ENCODE measurements around the gene NOTO. TPM values are rescaled to one million over a fixed set of nuclear protein-coding genes. Genes with fewer than 3 reads are reported as not detected.

Gene NOTO
- total RNA-seq, 5 donors from 2014 or later (not counting 1 experiment from before 2014, with no cell fraction given): not detected

DNA sequence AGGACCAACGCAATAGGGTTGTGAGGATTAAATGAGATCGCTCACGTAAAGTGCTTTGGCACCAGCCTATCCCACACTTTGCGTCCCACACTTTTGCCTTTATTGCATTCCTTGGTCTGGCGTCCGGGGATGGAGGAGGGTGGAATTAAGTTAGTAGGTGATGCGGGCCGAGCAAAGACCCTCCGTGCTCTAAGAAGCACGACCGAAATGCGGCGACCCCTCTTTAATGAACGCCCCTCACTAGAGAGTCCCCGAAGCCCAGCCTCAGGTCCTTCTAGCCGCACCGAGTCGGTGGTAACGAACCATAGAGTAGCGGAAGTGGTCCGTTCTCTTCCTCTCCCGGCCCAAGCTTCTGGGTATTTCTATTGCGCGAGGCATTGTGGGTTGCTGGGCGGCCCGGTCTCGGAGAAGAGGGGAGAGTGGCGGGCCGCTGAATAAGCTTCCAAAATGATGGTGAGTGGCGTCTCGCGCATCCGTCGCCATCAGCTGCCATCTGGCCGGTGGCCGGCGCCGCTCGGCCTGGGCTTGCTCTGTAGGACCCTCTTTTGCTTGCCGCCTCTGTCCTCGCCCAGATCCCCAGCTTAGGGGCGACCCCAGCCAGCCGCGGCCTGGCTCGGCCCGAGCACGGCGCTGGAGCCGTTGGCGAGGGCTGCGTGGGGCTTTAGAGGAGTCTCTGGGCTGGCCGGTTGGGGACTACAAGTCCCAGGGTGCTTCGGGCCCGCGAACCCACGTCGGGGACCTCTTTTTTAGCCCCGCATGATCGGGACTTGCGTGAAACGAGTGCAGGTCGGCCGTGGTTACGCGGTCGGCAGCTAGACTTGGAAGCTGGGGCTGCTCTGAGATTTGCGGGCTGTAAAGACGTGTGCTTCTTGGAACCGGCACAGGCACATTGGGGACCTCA lies 31.8 kb downstream of the NOTO start, which contains the start of gene CCT7:
Gene CCT7, plus strand, starts transcription at position 377 of the 901 bp plus-strand sequence. Its CDS starts 71 bp downstream, at position 448.
- ChIA-PET CTCF (interaction anchor here in 1 of 2 donors (1.1 to 2.2 kb wide), 6 partner anchors 21 to 164 kb away, joined by 3 to 14 read pairs (median 5); partner anchors contain the start of genes ALMS1 and EGR4), POLR2A (interaction anchor here in 1 of 2 donors (1.2 to 2.0 kb wide), 4 partner anchors 14 to 151 kb away, joined by 3 to 7 read pairs (median 3); partner anchors contain the start of genes ALMS1 and FBXO41)
- Mint-ChIP-seq H3K4me1 (peaks cover 45 to 48% (median 46%) of the 10 kb centered on the region in 3 donors), H3K4me3 (peak within 1 kb of the TSS; percentile 92 to 98 (median 95)), H3K36me3 (peaks cover 5% of the 10 kb centered on the region), H3K27ac (peak within 1 kb of the TSS; percentile 77 to 96), H3K27me3 (no peaks in the 10 kb centered on the region), H3K9me3 (no peaks in the 10 kb centered on the region)
- H3K9me3 ChIP-seq: no peaks in the 10 kb centered on the region
- H3K27me3 ChIP-seq (replicated peaks in 1 of 2; ENCODE audit: control insufficient read depth in 2 of 2, extremely low read depth in 1 of 2, insufficient read depth in 2 of 2, low read length in 1 of 2): no peaks in the 10 kb centered on the region
- DNase-seq (peak; percentile 76 to 93 (median 88)), ATAC-seq (replicated peaks in 1 of 4) (peak; percentile 71 to 74 (median 74))
- under 1% methylated on average over 57 of the region's 69 CpGs for WGBS (ENCODE audit: insufficient coverage)
- peak within 1 kb of the TSS; percentile 75 to 99 for H3K4me3 ChIP-seq (ENCODE audit: control insufficient read depth in 1 of 2, extremely low read depth in 1 of 2, low read length in 1 of 2)
- peak within 1 kb of the TSS; percentile 92 for H3K27ac ChIP-seq (ENCODE audit: low read length)
- peaks cover 15 to 39% of the 10 kb centered on the region in 2 experiments for H3K4me1 ChIP-seq (ENCODE audit: control insufficient read depth in 1 of 2, extremely low read depth in 1 of 2, insufficient read depth in 2 of 2, low read length in 2 of 2)
- peaks cover 0 to 12% of the 10 kb centered on the region in 2 donors for H3K36me3 ChIP-seq (ENCODE audit: control insufficient read depth in 2 of 2, extremely low read depth in 1 of 2, insufficient read depth in 1 of 2, low read length in 1 of 2)

DNA sequence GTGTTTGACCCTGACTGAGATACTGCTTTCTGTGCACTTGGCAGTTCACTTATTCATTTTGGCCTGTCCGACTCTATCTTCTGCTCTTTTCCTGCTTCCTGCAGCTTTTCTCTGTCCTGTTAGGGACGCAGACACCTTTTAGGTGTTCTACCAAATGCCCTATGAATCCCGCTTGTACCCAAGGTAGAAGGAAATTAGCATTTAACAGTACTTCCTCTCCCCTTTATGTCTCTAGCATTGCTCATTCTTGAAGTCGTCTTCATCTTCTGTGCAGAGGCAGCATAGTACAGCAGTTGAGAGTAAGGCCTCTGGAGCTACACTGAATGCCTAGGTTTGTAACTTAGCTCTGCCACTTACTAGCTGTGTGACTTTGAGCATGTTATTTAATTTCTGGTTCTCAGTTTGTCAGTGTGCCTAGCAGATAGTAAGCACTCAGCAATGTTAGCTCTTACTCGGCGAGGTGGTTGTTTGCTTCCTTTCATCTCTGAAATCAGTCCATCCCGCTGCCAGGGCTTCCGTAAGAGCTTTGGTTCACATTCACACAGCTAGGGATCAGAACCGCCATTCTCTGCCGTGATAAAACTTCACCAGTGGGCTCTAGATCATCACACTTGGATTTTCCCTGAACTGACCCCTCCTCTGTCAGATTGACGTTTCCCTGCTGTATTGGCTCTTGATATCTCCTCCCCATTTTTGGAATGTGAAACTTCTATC lies 33.1 kb downstream of the NOTO start:
- peaks cover 50 to 55% (median 51%) of the 10 kb centered on the region in 3 donors for H3K4me1 Mint-ChIP-seq
- H3K36me3 Mint-ChIP-seq: peaks cover 7% of the 10 kb centered on the region
- POLR2A ChIA-PET: interaction anchor here (0.5 to 0.7 kb wide), 2 partner anchors 64 to 150 kb away, joined by 4 read pairs; partner anchors contain the start of gene ALMS1 (in 1 of the 2)

DNA sequence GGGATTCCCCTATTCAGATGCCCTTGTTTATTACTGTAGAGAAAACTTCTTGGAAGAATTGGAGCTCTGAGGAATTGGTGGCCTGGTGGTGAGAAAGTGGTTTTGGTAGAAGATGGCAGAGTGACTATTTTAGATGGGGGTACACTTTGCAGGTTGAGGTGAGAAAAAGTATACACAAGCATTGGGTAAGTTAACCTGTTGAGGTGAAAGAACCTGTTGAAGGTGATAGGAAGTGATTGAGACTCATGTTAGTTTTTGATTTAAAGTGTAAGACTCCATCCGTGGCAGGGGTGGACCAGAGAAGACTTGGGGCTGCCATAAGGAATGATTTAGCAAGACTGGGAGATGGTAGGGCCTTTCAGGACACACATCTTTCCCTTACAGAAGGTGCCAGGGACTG lies 34.8 kb downstream of the NOTO start:
- no CpG with 5 or more reads among the region's 1 CpG for WGBS (ENCODE audit: insufficient coverage)
- ATAC-seq (replicated peaks in 1 of 4): no peak

More for the DNA sequence above, 33.1 kb downstream of the NOTO start:
- CTCF ChIA-PET: interaction anchor here (0.6 to 2.5 kb wide), 8 partner anchors 21 to 587 kb away, joined by 3 to 14 read pairs (median 4); no protein-coding TSS in a partner anchor
- ATAC-seq (replicated peaks in 1 of 4) (no peak), DNase-seq (peak in 2 of 35 experiments; percentile 11 to 36)
- peak overlapping the region; percentile 92 for H3K27ac ChIP-seq (ENCODE audit: low read length)
- H3K27me3 Mint-ChIP-seq: no peaks in the 10 kb centered on the region
- H3K4me1 ChIP-seq (ENCODE audit: control insufficient read depth in 1 of 2, extremely low read depth in 1 of 2, insufficient read depth in 2 of 2, low read length in 2 of 2): peaks cover 15 to 39% of the 10 kb centered on the region in 2 experiments
- peaks cover 0 to 25% of the 10 kb centered on the region in 2 donors for H3K36me3 ChIP-seq (ENCODE audit: control insufficient read depth in 2 of 2, extremely low read depth in 1 of 2, insufficient read depth in 1 of 2, low read length in 1 of 2)
- H3K9me3 Mint-ChIP-seq: no peaks in the 10 kb centered on the region
- H3K4me3 ChIP-seq (ENCODE audit: control insufficient read depth in 1 of 2, extremely low read depth in 1 of 2, low read length in 1 of 2): peak overlapping the region; percentile 75 to 99
- H3K27ac Mint-ChIP-seq: peak overlapping the region; percentile 77 to 96
- H3K9me3 ChIP-seq: no peaks in the 10 kb centered on the region
- 33% methylated on average over 10 of the region's 11 CpGs for WGBS (ENCODE audit: insufficient coverage)
- H3K4me3 Mint-ChIP-seq: peak overlapping the region; percentile 92 to 98 (median 95)
- H3K27me3 ChIP-seq (replicated peaks in 1 of 2; ENCODE audit: control insufficient read depth in 2 of 2, extremely low read depth in 1 of 2, insufficient read depth in 2 of 2, low read length in 1 of 2): no peaks in the 10 kb centered on the region

DNA sequence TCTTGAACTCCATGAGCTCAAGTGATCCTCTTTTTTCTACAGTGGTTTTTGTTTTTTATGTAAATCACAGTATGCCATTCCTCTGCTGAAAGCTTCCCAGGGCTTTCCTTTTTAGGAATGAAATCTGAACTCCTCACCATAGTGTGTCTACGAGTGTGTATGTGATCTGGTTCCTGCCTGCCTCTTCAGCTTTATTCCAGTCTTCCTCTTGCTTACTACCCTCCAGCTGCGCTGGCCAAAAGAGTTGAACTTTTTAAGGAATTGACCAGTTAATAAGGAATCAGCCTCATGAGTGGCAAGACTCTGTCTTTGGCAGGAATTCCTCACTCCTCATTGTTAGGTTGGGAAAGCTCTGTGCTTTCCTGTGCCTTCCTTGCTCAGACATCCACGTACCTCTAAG lies 35.8 kb downstream of the NOTO start:
- CTCF ChIA-PET: interaction anchor here in 1 of 2 donors (0.6 kb wide), 1 partner anchor 176 kb away, joined by 4 read pairs; no protein-coding TSS in a partner anchor
- whole genome bisulfite sequencing (ENCODE audit: insufficient coverage): no CpG with 5 or more reads among the region's 3 CpGs
- peaks cover 45 to 54% (median 51%) of the 10 kb centered on the region in 3 donors for H3K4me1 Mint-ChIP-seq
- Histone ChIP-seq H3K9me3 (no peaks in the 10 kb centered on the region), H3K36me3 (ENCODE audit: control insufficient read depth in 2 of 2, extremely low read depth in 1 of 2, insufficient read depth in 1 of 2, low read length in 1 of 2) (peaks cover 0 to 43% of the 10 kb centered on the region in 2 donors), H3K4me3 (ENCODE audit: control insufficient read depth in 1 of 2, extremely low read depth in 1 of 2, low read length in 1 of 2) (no peak overlapping the region), H3K27me3 (replicated peaks in 1 of 2; ENCODE audit: control insufficient read depth in 2 of 2, extremely low read depth in 1 of 2, insufficient read depth in 2 of 2, low read length in 1 of 2) (no peaks in the 10 kb centered on the region), H3K27ac (ENCODE audit: low read length) (no peak overlapping the region), H3K4me1 (ENCODE audit: control insufficient read depth in 1 of 2, extremely low read depth in 1 of 2, insufficient read depth in 2 of 2, low read length in 2 of 2) (peaks cover 11 to 32% of the 10 kb centered on the region in 2 experiments)
- DNase-seq (no peak), ATAC-seq (replicated peaks in 1 of 4) (no peak)
- H3K27ac Mint-ChIP-seq: no peak overlapping the region
- peaks cover 10% of the 10 kb centered on the region for H3K36me3 Mint-ChIP-seq
- no peak overlapping the region for H3K4me3 Mint-ChIP-seq
- H3K9me3 Mint-ChIP-seq: no peaks in the 10 kb centered on the region
- no peaks in the 10 kb centered on the region for H3K27me3 Mint-ChIP-seq
- POLR2A ChIA-PET: no interaction called here

More for the DNA sequence above, 34.8 kb downstream of the NOTO start:
- Histone ChIP-seq H3K4me3 (ENCODE audit: control insufficient read depth in 1 of 2, extremely low read depth in 1 of 2, low read length in 1 of 2) (no peak overlapping the region), H3K36me3 (ENCODE audit: control insufficient read depth in 2 of 2, extremely low read depth in 1 of 2, insufficient read depth in 1 of 2, low read length in 1 of 2) (peaks cover 0 to 34% of the 10 kb centered on the region in 2 donors), H3K27me3 (replicated peaks in 1 of 2; ENCODE audit: control insufficient read depth in 2 of 2, extremely low read depth in 1 of 2, insufficient read depth in 2 of 2, low read length in 1 of 2) (no peaks in the 10 kb centered on the region), H3K9me3 (no peaks in the 10 kb centered on the region), H3K4me1 (ENCODE audit: control insufficient read depth in 1 of 2, extremely low read depth in 1 of 2, insufficient read depth in 2 of 2, low read length in 2 of 2) (peaks cover 15 to 39% of the 10 kb centered on the region in 2 experiments), H3K27ac (ENCODE audit: low read length) (no peak overlapping the region)
- Mint-ChIP-seq H3K9me3 (no peaks in the 10 kb centered on the region), H3K27me3 (no peaks in the 10 kb centered on the region), H3K27ac (peak overlapping the region; percentile 4 to 56), H3K36me3 (peaks cover 7% of the 10 kb centered on the region), H3K4me1 (peaks cover 50 to 54% (median 51%) of the 10 kb centered on the region in 3 donors), H3K4me3 (peak overlapping the region in 1 of 3 donors; percentile 1)
- ChIA-PET CTCF (interaction anchor here (0.5 to 2.5 kb wide), 3 partner anchors 52 to 60 kb away, joined by 3 to 10 read pairs (median 3); no protein-coding TSS in a partner anchor), POLR2A (no interaction called here)
- no peak for DNase-seq

DNA sequence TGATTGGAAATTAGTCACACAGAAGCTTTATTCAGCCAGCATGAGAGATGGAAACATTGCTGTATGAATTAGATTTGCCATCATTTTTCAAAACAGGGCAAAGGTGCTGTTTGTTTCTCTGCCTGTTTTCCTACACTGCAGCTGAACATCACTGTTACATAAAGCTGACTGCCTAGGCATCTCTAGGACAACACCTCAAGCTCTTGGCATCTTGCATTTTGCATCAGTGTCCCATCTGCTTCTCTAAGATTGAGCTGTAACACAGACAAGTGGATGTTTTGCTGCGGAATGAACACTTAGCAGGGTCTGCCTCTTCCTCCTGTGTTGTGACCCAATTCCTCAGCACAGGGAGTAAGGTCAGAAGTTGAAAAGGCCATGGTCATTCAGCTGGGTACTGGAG lies 36.6 kb downstream of the NOTO start:
- no peaks in the 10 kb centered on the region for H3K27me3 ChIP-seq (replicated peaks in 1 of 2; ENCODE audit: control insufficient read depth in 2 of 2, extremely low read depth in 1 of 2, insufficient read depth in 2 of 2, low read length in 1 of 2)
- peaks cover 0 to 51% of the 10 kb centered on the region in 2 donors for H3K36me3 ChIP-seq (ENCODE audit: control insufficient read depth in 2 of 2, extremely low read depth in 1 of 2, insufficient read depth in 1 of 2, low read length in 1 of 2)
- peaks cover 44 to 55% (median 47%) of the 10 kb centered on the region in 3 donors for H3K4me1 Mint-ChIP-seq
- DNase-seq (no peak), ATAC-seq (replicated peaks in 1 of 4) (no peak)
- peaks cover 12% of the 10 kb centered on the region for H3K36me3 Mint-ChIP-seq
- H3K27me3 Mint-ChIP-seq: no peaks in the 10 kb centered on the region
- no peaks in the 10 kb centered on the region for H3K9me3 Mint-ChIP-seq
- H3K4me3 ChIP-seq (ENCODE audit: control insufficient read depth in 1 of 2, extremely low read depth in 1 of 2, low read length in 1 of 2): no peak overlapping the region
- H3K4me3 Mint-ChIP-seq: no peak overlapping the region
- WGBS (ENCODE audit: insufficient coverage): 100% methylated on average over 1 of the region's 1 CpG
- H3K27ac Mint-ChIP-seq: no peak overlapping the region
- CTCF ChIA-PET: no interaction called here
- POLR2A ChIA-PET: no interaction called here
- H3K9me3 ChIP-seq: no peaks in the 10 kb centered on the region
- H3K4me1 ChIP-seq (ENCODE audit: control insufficient read depth in 1 of 2, extremely low read depth in 1 of 2, insufficient read depth in 2 of 2, low read length in 2 of 2): peaks cover 11 to 26% of the 10 kb centered on the region in 2 experiments
- H3K27ac ChIP-seq (ENCODE audit: low read length): no peak overlapping the region
